Epidermal melanocyte (primary cell): ENCODE results near the gene TMEM132C.
"Not testable (repeated sequence)": the region's sequence is repeated elsewhere in the genome, so short reads cannot be mapped to it uniquely, and the experiment has no call there.

Source experiments
- DNase-seq: peaks from one replicate; pipeline ENCODE4 v3.0.0; 2011; ENCODE audit warnings: low spot score; ENCODE audit not compliant: insufficient read length

Gene TMEM132C

DNA sequence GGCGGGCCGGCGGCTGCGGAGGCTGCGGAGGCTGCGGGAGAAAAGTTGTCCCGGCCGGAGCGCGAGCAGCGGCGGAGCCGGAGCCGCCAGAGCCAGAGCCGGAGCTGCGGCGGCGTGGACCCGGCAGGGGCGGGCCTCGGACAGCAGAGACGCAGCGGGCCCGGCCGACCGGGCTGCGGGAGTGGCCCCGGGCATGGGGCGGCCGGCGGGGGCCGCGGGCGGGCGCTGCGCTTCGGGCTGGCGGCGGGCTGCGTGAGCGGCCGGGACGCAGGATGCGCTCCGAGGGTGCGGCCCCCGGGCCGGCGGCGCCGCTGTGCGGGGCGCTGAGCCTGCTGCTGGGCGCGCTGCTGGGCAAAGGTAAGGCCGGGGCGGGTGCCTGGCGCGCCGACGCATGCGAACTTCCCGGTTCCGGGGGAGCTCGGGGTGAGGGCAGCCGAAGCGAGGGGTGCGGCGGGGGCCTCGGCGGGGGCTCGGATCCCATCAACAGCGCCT, at the start of gene TMEM132C:
Gene TMEM132C (plus strand): TSS at position 40 of the 492 bp plus-strand sequence. CDS start 233 bp downstream, at position 273.
- no peak for DNase-seq

DNA sequence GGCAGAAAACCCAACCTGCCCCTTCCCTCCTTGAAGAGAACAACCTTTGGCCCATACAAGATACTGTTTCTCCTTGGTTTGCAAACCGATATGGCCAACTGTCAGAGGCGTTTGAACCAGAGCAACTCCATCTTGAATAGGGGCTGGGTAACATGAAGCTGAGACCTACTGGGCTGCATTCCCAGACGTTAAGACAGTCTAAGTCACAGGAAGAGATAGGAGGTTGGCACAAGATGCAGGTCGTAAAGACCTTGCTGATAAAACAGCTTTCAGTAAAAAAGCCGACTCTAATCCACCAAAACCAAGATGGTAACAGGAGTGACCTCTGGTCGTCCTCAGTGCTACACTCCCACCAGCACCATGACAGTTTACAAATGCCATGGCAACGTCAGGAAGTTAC, 42.7 kb upstream of the TMEM132C start:
- DNase-seq = no peak

DNA sequence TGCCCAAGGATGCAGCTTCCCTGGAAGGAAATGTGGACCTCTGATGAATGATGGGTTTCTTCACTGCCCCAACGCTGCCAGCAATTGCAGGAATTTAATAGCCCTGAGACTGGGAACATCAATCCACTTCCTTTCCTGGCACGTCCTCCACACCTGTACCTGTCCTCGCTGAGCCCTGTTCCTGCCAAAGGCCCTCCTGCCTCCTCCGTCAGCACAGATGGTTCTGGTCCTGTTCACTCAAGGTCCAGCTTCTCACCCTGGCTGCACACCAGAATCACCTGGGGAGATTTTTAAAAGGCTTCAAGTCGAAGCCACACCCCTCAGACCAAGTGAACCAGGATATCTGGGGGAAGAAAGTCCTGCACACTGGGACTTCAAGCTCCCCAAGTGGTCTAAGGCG, 38.4 kb upstream of the TMEM132C start:
- no peak for DNase-seq

DNA sequence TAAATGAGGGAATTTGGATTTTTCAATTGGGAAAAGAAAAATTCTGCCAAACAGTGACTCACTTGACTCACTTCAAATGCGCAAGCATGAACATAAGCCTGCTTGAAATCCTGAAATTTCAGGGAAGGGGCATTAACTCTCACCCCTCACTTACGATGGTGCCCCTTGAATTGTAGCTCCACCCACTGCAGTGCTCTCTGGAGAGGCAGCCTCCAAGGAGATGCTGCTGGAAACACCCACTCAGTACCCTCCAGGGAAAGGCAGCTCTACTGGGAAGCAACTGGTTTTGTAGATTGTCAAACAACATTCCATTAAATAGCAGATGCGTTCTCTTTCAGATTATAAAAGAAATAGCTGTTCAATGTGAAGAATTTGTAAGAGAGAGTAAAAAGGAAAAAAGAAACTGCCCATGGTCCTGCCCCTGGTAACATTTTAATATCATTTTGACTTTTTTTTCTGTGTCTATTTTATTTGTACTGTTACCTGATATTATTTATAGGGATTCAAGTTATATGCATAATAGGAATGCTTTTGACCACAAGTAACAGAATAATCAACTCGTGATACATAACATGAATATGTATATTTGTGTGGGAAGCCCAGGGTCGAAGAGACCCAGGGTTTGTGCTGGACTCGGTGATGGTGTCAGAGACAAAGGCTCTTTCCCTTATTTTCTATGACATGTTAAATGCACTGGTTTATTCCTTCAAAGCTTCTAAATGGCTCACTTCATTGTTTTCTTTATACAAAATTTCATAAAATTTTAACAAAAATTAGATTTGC, 31.1 kb upstream of the TMEM132C start:
- DNase-seq = no peak

DNA sequence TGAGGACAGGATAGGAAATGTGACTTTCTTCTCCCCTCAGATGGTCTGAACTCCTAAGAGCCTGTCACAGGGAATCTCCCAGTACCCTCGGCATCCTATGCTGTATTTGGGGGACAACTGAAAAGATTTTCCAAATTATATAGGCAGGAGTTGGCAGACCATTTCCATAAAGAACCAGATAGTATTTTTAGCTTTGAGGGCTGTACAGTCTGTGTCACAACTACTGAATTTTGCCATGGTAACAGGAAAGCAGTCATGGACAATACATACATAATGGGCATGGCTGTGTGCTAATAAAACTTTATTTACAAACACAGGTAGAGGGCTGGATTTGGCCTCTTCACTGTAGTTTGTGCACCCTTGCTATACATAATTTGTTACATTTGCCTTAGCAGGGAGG, 30.4 kb upstream of the TMEM132C start:
- DNase-seq = no peak

DNA sequence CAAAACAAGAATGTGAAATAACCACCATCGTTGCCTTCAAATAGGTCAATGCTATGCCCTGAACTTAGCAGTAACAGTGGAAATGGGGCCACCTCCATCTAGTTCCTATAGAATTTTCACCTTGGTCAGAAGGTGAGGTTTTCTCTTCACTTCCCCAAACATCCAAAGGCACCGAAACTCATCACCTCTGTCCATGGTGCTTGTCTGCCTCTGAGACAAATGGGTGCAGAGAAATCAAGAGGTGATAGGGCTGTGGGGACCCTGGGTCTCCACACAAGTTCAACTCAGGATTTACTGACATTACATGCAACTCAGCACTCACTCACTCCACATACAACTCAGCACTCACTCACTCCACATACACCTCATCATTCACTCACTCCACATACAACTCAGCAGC, 26.2 kb upstream of the TMEM132C start:
- no peak for DNase-seq

DNA sequence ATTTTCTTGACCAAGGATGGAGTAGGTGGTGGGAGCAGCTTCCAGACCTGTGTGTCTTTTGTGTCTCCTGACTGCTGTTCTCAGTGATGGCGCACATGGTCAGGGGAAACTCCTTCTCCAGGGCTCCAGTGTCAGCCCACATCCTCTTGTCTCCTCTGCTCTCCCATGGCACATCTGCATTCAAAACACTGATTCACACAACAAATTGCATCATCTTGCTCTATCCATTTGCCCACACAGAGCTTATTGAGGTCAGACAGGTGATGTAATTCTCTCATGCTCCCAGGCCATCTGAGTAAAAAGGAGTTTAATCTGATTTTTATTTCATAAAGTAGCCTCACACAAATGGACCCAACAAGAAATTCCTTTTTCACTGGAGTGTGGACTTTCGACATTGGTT, 21.8 kb upstream of the TMEM132C start:
- no peak for DNase-seq

DNA sequence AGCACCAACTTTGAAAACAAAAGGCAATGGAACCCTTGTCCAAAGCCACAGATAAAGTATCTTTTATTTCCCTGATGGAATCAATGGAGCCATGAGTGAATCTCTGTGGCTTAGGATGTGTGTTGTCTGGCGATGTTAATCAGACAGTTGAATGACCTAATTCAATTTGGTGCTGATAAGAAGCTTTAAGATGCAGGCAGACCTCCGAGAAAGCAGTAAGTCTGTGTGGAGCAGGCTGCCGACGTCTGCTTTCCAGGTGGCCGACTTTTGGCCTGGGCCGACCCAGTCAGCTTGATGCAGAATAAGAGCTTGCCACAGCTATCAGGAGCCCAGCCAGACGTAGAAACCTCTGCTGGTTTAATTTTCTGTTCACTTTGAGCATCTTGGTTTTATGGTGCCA, 21.1 kb upstream of the TMEM132C start:
- no peak for DNase-seq

DNA sequence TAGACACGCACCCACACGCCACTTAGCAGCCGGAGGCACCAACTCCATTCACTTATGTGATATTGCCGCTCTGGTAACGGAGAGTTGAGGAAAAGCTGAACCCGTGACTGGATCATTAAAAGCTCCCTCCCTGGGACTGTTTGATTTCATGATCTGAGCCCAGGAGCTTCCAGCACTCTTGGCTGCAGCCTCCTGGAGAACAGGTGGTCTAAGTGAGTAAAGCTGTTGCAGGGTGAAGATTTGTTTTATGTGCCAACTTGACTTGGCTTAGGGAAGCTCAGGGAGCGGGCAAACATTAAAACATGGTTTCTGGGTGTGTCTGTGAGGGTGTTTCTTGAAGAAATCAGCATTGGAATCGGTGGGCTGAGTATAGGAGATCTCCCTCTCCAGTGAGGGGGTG, 16.9 kb upstream of the TMEM132C start:
- no peak for DNase-seq

DNA sequence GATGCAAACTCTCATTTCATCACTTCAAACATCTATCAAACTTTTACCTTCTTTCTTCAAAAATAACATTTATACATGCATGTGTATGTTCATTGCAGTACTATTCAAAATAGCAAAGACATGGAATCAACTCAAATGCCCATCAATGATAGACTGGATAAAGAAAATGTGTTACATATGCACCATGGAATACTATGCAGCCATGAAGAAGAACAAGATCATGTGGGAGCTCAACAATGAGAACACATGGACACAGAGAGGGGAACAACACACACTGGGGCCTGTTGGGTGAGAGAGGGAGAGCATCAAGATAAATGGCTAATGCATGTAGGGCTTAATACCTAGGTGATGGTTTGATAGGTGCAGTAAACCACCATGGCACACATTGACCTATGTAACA, 13.1 kb upstream of the TMEM132C start:
- not testable (repeated sequence) for DNase-seq

DNA sequence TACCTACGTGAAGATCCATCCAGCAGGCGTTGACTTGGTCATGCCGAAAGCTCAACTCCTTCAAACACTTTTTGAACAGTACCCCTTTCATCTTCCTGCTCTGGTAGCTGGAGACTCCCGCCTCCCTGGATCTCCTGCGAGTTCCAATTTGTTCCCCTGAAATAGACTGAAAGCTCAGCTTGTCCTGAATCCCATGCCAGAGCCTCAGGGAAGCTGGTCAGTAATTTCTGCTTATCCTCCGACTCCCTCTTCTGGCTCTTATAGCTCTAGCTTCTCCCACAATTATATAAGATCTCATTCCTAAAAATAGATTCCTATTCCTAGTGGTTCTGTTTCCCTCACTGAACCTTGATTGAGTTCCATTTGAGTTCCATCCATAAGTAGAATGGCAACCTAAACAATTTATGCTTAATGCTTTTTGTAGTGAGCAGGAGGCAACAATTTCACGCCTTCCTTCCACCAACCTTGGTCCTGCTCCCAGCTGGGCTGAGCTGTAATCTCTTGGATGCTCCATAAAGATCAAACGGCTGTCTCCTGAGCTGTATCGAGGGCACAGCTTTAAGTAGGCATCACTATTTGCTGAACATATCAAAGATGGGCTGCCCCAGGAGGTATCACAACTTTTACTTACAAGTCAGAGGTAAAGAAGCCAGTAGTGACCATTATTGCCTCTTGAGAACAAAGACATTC, 8.0 kb upstream of the TMEM132C start:
- DNase-seq = no peak

DNA sequence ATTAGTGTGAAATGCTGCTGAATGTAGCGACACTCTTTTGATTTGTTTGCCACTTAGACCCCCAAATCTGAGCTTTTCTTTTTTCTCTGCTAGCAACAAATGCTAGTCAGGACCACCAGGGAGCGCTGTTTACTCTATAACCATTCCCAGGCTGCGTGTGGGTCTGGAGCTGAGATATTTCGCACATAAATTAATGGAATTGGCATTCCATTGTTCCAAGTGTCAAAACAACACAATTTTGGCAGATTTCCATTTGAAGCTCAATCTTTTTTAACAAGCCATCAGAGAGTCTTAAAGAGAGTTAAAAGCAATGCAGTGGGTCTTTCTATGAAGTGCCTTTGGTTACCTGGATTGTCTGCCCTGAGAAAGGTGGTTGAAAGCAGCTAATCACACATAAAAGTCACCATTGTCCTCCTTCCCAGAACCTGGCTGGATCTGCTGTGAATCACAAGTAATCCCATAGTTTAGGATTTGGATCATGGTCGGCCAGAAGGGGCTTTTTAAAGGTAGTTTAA, 7.4 kb upstream of the TMEM132C start:
- DNase-seq = no peak

DNA sequence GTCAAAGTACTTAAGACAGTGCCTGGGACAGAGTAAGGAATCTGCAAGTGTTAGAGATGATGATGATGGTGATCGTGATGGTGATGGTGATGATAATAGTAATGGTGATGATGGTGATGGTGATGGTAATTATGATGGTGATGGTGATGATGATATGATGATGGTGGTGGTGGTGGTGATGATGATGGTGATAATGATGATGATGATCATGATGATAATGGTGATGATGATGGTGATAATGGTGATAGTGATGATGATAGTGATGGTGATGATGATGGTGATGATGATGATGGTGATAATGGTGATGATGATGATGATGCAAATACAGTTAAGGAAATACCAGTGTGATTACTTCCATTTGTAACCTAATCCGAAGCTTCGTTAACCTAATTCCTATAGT, 5.2 kb upstream of the TMEM132C start:
- DNase-seq = no peak

DNA sequence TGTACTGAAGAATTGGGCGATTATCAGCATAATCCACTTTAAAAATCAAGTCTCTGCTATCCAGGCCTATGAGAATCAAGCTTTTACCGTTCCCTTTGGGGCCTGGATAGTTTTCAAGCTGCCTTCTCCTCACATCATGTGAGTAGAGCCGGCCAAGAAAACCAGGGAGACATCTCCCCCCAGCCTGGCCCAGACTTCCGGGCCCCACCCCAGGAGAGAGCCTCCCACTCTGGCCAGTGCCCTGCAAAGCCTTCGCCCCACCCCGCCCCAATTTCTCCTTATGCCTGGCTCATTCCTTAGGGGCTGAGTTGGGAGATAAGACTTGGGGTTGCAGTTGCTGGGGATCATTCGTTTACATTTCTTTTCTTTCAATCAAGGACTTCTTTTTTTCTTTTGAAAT, 1.4 kb upstream of the TMEM132C start:
- DNase-seq = no peak

DNA sequence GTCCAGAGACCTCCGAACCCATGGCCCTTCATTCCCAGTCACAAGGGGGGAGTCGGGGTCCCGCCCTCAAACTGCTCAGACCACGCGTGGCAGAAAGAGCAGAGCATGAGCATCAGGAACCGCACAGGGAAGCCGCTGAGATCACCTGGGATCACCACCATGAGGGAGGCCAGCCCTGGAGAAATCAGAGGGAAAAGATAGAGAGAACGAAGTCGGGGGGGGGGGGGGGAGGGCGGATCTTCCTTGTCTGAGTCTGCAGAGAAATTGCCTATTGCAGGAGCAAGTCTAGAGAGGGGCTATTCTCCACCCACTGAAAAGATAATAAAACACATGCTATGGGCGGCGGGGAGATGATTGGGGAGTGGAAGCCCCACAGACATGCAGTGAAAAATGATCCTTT, 884 bp upstream of the TMEM132C start:
- no peak for DNase-seq

DNA sequence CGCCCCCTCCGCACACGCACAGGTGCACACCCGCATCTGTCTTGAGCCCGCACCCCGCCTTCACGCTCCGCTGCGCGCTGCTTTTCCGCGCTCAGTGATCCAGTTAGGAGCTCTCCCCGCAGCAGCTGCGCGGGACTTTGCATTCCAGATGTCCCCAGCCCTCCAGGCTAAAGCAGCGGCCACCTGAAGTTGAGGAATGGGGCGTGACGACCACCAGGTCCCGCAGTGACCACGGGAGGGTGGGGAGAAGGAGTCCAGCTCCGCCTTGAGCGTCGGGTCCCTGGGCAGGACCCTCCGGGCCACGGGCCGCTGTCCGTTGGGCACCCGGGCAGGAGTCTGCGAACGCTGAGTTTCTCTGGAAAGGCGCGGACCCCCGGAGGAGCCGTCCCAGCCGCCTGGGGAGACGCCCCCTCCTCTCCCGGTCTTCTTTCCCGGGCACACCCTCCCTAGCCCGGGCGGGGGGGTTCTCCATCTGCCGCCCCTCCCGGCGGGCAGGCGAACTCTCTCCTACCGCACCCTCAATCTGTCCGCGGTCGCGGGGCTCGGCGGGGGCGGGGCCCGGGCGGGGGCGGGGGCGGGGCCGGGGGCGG, 334 bp upstream of the TMEM132C start:
- no peak for DNase-seq

DNA sequence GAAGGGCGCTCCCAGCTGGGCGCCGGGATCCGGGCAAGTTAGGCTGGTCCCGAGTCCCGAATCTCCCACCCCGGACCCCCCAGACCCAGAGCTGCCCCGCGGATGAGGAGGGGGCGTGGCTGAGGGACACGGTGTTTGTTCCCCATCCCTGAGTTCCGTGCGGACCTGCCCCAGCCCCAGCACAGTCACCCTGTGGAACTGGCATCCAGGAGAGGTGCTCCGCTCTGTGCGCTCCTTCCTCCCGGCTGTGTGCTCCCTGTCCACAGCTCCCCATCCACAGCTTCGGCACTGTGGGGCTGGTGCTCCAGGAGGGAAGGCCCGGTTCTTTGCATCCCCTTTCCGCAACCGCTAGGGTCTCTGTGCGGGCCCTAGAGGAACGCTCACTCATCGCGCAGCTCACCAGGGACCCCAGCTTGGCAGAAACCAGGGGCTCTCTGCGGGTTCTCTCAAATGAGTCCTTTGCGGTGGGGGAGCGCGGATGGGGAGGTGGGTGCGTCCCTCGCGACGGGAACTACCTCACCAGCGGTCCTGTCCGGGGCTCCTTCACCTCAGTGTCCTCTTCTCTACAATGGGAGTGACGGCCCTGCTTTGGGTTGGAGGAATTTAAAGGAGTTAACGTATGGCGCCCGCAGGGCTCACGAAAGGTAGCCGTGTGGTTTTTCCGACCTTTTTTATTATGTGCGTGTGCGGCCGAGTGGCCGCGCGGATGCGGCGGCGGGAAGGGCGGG, 845 bp downstream of the TMEM132C start:
- no peak for DNase-seq

DNA sequence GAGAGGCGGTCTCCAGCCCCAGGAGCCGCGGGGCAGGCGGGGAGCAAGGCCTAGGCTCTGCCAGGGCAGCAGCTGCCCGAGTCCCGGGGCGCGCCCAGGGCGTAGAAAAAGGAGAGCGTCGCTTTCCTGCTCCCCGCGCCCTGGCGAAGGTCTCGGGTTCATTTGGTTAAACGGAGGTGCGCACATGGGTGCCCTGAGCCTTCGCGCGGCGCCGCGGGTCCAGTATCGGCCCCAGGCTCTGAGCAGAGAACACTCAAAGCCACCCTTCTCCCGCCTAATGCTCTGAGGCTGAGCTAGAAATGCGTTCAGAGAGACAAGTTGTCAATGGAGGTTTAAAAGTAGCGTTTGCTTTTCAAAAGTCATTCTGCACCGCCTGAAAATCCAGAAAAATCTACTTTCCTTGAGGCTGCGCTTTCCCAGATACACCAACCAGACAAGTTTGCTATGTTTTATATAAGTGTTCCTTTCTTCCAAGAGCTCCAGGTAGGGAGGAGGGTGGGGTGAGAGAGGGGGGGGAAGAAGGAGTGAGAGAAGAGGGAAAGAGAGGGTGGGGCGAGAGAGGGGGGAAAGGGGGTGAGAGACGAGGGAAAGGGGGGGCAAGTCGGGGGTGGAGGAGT, 1.5 kb downstream of the TMEM132C start:
- DNase-seq = no peak

DNA sequence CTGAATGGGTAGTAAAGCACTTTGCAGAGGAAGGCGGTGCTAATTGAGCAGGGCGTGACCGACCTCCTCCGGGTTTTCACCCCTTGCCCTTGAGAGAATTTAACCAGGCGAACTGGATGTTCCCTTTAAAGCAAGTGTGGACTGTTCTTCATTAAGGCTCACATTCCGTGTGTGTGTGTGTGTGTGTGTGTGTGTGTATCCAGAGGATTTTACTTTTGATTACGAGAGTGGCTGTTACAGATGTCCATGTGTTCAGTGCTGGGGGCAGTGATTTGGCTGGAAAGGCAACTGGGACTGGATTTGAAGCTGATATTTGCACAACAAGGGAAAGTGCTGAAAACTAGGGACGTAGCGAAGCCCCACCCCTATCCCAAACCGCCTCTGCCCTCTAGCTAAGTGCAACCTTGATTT, 2.2 kb downstream of the TMEM132C start:
- DNase-seq = no peak

DNA sequence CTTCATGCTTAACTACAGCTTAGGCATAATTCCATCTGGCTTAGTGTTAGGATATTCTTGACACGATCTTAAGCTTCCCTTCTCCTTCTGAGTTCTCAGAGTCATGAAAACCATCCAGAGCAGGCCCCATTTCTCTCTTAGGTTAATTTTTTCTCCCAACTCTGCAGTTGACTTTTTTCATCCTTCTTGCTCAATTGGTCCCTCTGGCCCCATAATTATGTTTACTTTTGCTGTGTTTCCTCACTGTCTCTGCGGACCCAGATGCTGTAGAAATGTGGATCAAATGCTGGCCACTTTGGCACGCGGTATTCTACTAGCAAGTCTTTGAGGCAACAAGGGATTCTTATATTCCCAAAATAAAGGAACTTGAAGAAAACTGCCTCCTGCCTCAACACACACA, 9.5 kb downstream of the TMEM132C start:
- no peak for DNase-seq

DNA sequence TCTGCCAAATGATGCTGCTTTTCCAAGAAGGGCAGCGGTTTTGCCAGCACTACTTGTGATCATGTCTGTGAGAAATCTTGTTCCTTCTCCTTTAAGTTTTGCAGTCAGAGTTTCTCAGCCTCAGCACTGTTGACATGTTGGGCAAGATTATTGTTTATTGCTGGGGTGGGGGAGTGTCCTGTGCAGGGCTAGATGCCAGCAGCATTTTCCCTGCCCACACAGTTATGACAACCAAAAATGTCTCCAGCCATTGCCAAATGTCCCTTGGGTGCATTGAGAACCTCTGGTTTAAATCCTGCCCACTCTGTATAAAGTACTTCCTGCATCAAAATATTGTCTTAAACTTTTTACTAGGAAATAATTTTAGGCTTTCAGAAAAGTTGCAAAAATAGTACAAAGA, 20.0 kb downstream of the TMEM132C start:
- DNase-seq = no peak
